GM12892 (cell line): ENCODE results near the gene ABCA1. TPM values are rescaled to one million over a fixed set of nuclear protein-coding genes. Genes with fewer than 3 reads are reported as not detected.
"Not testable (repeated sequence)": the region's sequence is repeated elsewhere in the genome, so short reads cannot be mapped to it uniquely, and the experiment has no call there.

Source experiments
- DNase-seq: peaks from one replicate; pipeline ENCODE4 v3.0.0; 2011; ENCODE audit not compliant: insufficient read length
- FAIRE-seq: peaks from 2 replicates; lab custom pipeline; 2011; peaks lifted over from hg19 to GRCh38; lab: Jason Lieb, UNC
- POLR2A ChIP-seq: IDR thresholded peaks from 2 replicates; pipeline ENCODE4 v1.6.1; 2011; ENCODE audit warnings: low read depth, low read length, control low read depth
- POLR2AphosphoS5 ChIP-seq: IDR thresholded peaks from 2 replicates; pipeline ENCODE4 v1.6.1; 2011; ENCODE audit warnings: low read depth, low read length, control low read depth
- TAF1 ChIP-seq: IDR thresholded peaks from 2 replicates; pipeline ENCODE4 v1.6.1; 2011; ENCODE audit warnings: low read depth, mild to moderate bottlenecking, control low read depth, low read length, borderline replicate concordance
- polyA plus RNA-seq: library from polyadenylated mRNA; unstranded; fragments of >200 nt; gene quantifications from one replicate; pipeline ENCODE4 v1.2.1, GENCODE V29; 2012; ENCODE audit warnings: missing spikeins, inconsistent platforms; ENCODE audit not compliant: missing spikeins

Gene ABCA1, protein sequence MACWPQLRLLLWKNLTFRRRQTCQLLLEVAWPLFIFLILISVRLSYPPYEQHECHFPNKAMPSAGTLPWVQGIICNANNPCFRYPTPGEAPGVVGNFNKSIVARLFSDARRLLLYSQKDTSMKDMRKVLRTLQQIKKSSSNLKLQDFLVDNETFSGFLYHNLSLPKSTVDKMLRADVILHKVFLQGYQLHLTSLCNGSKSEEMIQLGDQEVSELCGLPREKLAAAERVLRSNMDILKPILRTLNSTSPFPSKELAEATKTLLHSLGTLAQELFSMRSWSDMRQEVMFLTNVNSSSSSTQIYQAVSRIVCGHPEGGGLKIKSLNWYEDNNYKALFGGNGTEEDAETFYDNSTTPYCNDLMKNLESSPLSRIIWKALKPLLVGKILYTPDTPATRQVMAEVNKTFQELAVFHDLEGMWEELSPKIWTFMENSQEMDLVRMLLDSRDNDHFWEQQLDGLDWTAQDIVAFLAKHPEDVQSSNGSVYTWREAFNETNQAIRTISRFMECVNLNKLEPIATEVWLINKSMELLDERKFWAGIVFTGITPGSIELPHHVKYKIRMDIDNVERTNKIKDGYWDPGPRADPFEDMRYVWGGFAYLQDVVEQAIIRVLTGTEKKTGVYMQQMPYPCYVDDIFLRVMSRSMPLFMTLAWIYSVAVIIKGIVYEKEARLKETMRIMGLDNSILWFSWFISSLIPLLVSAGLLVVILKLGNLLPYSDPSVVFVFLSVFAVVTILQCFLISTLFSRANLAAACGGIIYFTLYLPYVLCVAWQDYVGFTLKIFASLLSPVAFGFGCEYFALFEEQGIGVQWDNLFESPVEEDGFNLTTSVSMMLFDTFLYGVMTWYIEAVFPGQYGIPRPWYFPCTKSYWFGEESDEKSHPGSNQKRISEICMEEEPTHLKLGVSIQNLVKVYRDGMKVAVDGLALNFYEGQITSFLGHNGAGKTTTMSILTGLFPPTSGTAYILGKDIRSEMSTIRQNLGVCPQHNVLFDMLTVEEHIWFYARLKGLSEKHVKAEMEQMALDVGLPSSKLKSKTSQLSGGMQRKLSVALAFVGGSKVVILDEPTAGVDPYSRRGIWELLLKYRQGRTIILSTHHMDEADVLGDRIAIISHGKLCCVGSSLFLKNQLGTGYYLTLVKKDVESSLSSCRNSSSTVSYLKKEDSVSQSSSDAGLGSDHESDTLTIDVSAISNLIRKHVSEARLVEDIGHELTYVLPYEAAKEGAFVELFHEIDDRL (N-terminal part only)
- 0.06 TPM for polyA plus RNA-seq

- no peak for TF ChIP-seq POLR2A
- no peak for TF ChIP-seq TAF1
- no peak for TF ChIP-seq POLR2AphosphoS5
- FAIRE-seq: no peak
Measured at GRCh38 chr9:104927912-104928740, at the start of gene ABCA1. Gene ABCA1 (minus strand): TSS chr9:104928155. CDS start chr9:104903679, 24,476 bp downstream.

GRCh38 chr9:104977580-104977979, 49.6 kb upstream of the ABCA1 start:
- FAIRE-seq: no peak
- TF ChIP-seq TAF1: no peak
- TF ChIP-seq POLR2AphosphoS5: no peak
- TF ChIP-seq POLR2A: no peak
- DNase-seq: no peak

More at GRCh38 chr9:104927912-104928740, at the start of gene ABCA1:
- peak; percentile 54 for DNase-seq

DNA sequence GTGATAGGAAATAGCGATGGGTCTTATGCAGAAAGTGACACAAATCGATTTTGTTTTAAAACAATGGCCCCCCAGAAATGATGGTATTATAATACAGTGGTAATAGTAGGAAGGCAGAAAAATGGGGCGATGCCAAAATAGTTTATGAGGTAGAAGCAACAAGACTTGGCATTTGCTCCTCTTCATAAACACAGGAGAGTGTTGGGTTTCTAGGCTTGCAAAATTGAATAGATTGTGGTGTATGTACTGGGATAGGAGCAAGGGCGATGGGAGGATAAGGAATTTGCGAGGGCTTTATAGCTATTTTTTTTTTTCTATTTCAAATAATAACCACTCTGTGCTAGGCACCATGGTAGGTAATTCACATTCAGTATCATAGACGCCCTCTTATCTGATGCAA, 49.2 kb upstream of the ABCA1 start:
- DNase-seq (no peak), FAIRE-seq (no peak)
- TF ChIP-seq TAF1: no peak
- no peak for TF ChIP-seq POLR2AphosphoS5
- TF ChIP-seq POLR2A: no peak

GRCh38 chr9:104975966-104976595, 48.1 kb upstream of the ABCA1 start:
- not testable (repeated sequence) for DNase-seq, FAIRE-seq

- DNase-seq (no peak), FAIRE-seq (no peak)
- TF ChIP-seq POLR2A: no peak
- no peak for TF ChIP-seq TAF1
- TF ChIP-seq POLR2AphosphoS5: no peak
Measured at GRCh38 chr9:104974053-104974962, 46.4 kb upstream of the ABCA1 start.

DNA sequence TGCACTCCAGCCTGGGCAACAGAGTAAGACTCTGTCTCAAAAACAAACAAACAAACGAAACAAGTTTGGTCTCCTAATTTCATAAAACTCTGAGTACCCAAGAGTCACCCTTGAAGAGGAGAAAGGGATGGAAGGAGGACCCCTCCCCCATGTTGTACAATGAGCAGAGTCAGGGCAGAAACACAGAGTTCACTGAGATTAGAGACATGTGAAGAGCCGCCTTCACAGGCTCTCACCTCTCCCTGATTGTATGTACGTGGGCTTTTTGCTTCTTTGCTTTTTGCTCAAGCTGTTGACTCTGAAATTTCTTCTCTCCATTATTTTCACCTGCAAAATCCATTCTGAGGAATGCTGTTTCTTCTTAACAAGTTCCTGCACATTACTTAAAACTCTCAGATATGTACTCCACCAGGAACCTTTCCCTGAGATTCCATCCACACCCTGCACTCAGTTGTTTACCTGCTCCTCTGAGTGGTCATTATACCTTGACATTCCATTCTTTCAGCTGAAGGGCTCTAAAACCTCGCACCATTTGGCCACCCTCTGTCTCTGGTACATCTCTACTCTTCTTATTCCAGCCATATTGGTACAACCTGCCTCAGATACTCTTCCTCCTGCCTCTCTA, 44.4 kb upstream of the ABCA1 start:
- DNase-seq: no peak

GRCh38 chr9:104971511-104971910, 43.6 kb upstream of the ABCA1 start:
- DNase-seq (no peak), FAIRE-seq (no peak)
- TF ChIP-seq POLR2AphosphoS5: no peak
- TF ChIP-seq TAF1: no peak
- TF ChIP-seq POLR2A: no peak

More for the DNA sequence above, 44.4 kb upstream of the ABCA1 start:
- no peak for FAIRE-seq
- TF ChIP-seq POLR2AphosphoS5 (no peak), TAF1 (no peak), POLR2A (no peak)

DNA sequence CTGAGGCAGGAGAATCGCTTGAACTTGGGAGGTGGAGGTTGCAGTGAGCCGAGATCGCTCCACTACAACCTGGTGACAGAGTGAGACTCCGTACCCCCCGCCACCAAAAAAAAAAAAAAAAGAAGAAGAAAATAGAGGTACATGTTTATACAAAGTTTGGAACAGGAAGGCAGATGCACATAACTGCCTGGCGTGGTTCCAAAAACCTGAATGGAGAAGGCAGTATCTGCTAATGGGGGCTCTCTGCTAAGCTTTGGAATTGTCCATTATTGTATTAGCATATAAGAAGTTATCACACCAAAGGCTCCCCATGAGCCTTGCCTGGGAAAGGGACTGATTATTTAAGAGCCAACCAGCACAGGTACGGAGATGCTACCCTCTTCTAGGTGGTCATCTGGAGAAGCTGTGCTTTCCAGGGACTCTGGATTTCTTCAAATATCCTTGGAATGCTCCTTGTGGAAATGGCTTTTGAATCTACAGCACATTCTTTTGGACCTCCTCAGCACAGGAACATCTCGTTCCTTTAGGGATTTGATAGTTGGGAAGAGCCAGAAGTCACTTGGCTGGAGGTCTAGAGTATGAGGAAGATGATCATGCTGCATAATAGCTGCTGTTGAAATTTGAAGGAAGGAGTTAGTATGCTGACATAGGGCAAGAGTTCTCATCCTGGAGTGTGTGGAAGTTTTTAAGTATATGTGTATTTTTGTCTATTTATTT, 42.5 kb upstream of the ABCA1 start:
- DNase-seq (no peak), FAIRE-seq (no peak)
- TF ChIP-seq POLR2A (no peak), POLR2AphosphoS5 (no peak), TAF1 (no peak)

- DNase-seq (no peak), FAIRE-seq (no peak)
- TF ChIP-seq POLR2AphosphoS5: no peak
- no peak for TF ChIP-seq POLR2A
- TF ChIP-seq TAF1: no peak
Measured at GRCh38 chr9:104969116-104969515, 41.2 kb upstream of the ABCA1 start.
